B cell (primary cell): ENCODE measurements around the gene SHISAL2A. TPM values are rescaled to one million over a fixed set of nuclear protein-coding genes. Genes with fewer than 3 reads are reported as not detected.

Experiments used
- ATAC-seq: fragments of 200-7000 bp; cut with Tn5 transposase; one replicate; pipeline ENCODE4 v1.10.0; 2021; ENCODE audit warnings: low read depth, mild to moderate bottlenecking, moderate number of reproducible peaks, moderate library complexity
- CTCF ChIA-PET: fragments of 350-600 bp; sonication (Branson Sonifier 250); formaldehyde crosslinking; loops from one replicate; lab custom pipeline; 2021; ENCODE audit warnings: antibody characterized with exemption, inconsistent platforms; lab: Charles Lee
- POLR2A ChIA-PET: fragments of 350-600 bp; sonication (Branson Sonifier 250); formaldehyde crosslinking; loops from one replicate; lab custom pipeline; 2021; ENCODE audit warnings: antibody characterized with exemption; lab: Charles Lee
- DNase-seq: peaks from one replicate; pipeline ENCODE4 v3.0.0; 2013
- H2AFZ ChIP-seq: 2 replicates; pipeline ENCODE4 v1.6.1; 2012; ENCODE audit warnings: mild to moderate bottlenecking, low read depth, low read length; ENCODE audit not compliant: insufficient read depth, poor library complexity, severe bottlenecking
- H3K27ac ChIP-seq, 2 donors: 1 replicate in 1 of 2; 2 replicates in 1 of 2; pipeline ENCODE4 v1.5.1; 2012 to 2013; ENCODE audit warnings: low read length in 2 of 2, mild to moderate bottlenecking in 2 of 2, moderate library complexity in 1 of 2
- H3K27me3 ChIP-seq, 4 experiments: fragments of 200-600 bp in 1 of 4; sonication (generic) in 1 of 4; replicated peaks in 1 of 4; 1 replicate in 2 of 4; 2 replicates in 2 of 4; pipeline versions ENCODE4 v1.6.1 to v1.7.0; 2013 to 2016; ENCODE audit warnings: low read length in 3 of 4, mild to moderate bottlenecking in 2 of 4, mixed read lengths in 1 of 4, moderate library complexity in 1 of 4; ENCODE audit not compliant: insufficient read depth in 4 of 4, control insufficient read depth in 3 of 4; ENCODE audit errors: control extremely low read depth in 1 of 4
- H3K36me3 ChIP-seq, 2 experiments: replicated peaks in 1 of 2; 1 replicate in 1 of 2; 2 replicates in 1 of 2; pipeline versions ENCODE4 v1.6.1 to v1.7.1; 2013; ENCODE audit warnings: low read length in 1 of 2; ENCODE audit not compliant: insufficient read depth in 2 of 2, control insufficient read depth in 1 of 2; ENCODE audit errors: control extremely low read depth in 1 of 2, extremely low read depth in 1 of 2
- H3K4me1 ChIP-seq, 2 donors: fragments of 200-600 bp in 1 of 2; sonication (generic) in 1 of 2; 1 replicate in 1 of 2; 2 replicates in 1 of 2; pipeline versions ENCODE4 v1.5.1 to v1.6.1; 2013 to 2017; ENCODE audit warnings: low read length in 2 of 2; ENCODE audit not compliant: control insufficient read depth in 2 of 2, insufficient read depth in 2 of 2
- H3K4me2 ChIP-seq: replicated peaks from 2 replicates; pipeline ENCODE3; 2012; ENCODE audit warnings: mild to moderate bottlenecking, low read depth, low read length; ENCODE audit not compliant: poor library complexity, severe bottlenecking
- H3K4me3 ChIP-seq, 5 experiments: fragments of 200-600 bp in 1 of 5; sonication (generic) in 1 of 5; 1 replicate in 3 of 5; 2 replicates in 2 of 5; pipeline versions ENCODE4 v1.5.1 to v1.7.0; 2011 to 2016; ENCODE audit warnings: low read length in 4 of 5, mild to moderate bottlenecking in 4 of 5, low read depth in 2 of 5, control low read depth in 1 of 5, moderate library complexity in 1 of 5; ENCODE audit not compliant: insufficient read depth in 1 of 5; ENCODE audit errors: control extremely low read depth in 1 of 5, extremely low read depth in 1 of 5
- H3K79me2 ChIP-seq: fragments of 200-600 bp; sonication (generic); one replicate; pipeline ENCODE4 v1.6.0; 2016; ENCODE audit warnings: low read length; ENCODE audit not compliant: control insufficient read depth, insufficient read depth
- H3K9ac ChIP-seq: fragments of 200-600 bp; sonication (generic); 2 replicates; pipeline ENCODE4 v1.6.1; 2017; ENCODE audit warnings: mild to moderate bottlenecking, low read length, moderate library complexity
- H3K9me3 ChIP-seq, 3 donors: one replicate each; pipeline versions ENCODE4 v1.6.1 to v1.7.1; 2013; ENCODE audit warnings: low read length in 2 of 3; ENCODE audit not compliant: control insufficient read depth in 2 of 3, insufficient read depth in 1 of 3; ENCODE audit errors: control extremely low read depth in 1 of 3
- H4K20me1 ChIP-seq: 2 replicates; pipeline ENCODE4 v1.6.0; 2012; ENCODE audit warnings: mild to moderate bottlenecking, low read length; ENCODE audit not compliant: insufficient read depth, control insufficient read depth, poor library complexity, severe bottlenecking
- H3K27ac Mint-ChIP-seq: one replicate; pipeline ENCODE4 v1.8.0; 2021; ENCODE audit warnings: mixed read lengths
- H3K27me3 Mint-ChIP-seq: one replicate; pipeline ENCODE4 v1.8.0; 2021; ENCODE audit warnings: mixed read lengths
- H3K4me1 Mint-ChIP-seq: one replicate; pipeline ENCODE4 v1.8.0; 2021; ENCODE audit warnings: mixed read lengths
- H3K4me3 Mint-ChIP-seq: one replicate; pipeline ENCODE4 v1.8.0; 2021; ENCODE audit warnings: mixed read lengths
- H3K9me3 Mint-ChIP-seq: one replicate; pipeline ENCODE4 v1.8.0; 2022; ENCODE audit warnings: mixed read lengths; ENCODE audit not compliant: insufficient read depth
- EZH2 ChIP-seq: IDR thresholded peaks from 2 replicates; pipeline ENCODE4 v1.6.1; 2012; ENCODE audit warnings: borderline replicate concordance, low read depth, mild to moderate bottlenecking, moderate library complexity, low read length; ENCODE audit not compliant: insufficient read depth, poor library complexity, severe bottlenecking
- WGBS: methylation state at CpG from one replicate; pipeline ENCODE4 v1.1.5; 2013; ENCODE audit warnings: missing lambda C conversion rate; ENCODE audit not compliant: insufficient coverage; 5-methylcytosine and 5-hydroxymethylcytosine counted together
- intact Hi-C: fragments of 100-400 bp; cut with micrococcal nuclease; formaldehyde crosslinking; loops from one replicate; pipeline ENCODE4 v1.10.0; 2022
- polyA plus RNA-seq: library from polyadenylated mRNA; depleted of rRNA; stranded (reverse); fragments of >200 nt; gene quantifications from 2 replicates; pipeline ENCODE4 v1.2.3, GENCODE V29; 2012
- total RNA-seq, 2 donors: library from RNA; stranded (reverse); fragments of 120-200 nt in 1 of 2; gene quantifications; 1 replicate in 1 of 2; 2 replicates in 1 of 2; pipeline versions ENCODE4 v1.2.3 to v1.2.4, GENCODE V29; 2013 to 2022
- TF ChIP-seq, protein P1 (sequence below): fragments of 200-600 bp; IDR thresholded peaks from one replicate; pipeline ENCODE4 v1.8.0; 2022; ENCODE audit warnings: antibody characterized with exemption, mild to moderate bottlenecking

The SHISAL2A gene
- total and polyA plus RNA-seq, 2 donors (not counting 1 experiment from before 2014, with no cell fraction given), result 63.3 to 91.0 TPM

DNA sequence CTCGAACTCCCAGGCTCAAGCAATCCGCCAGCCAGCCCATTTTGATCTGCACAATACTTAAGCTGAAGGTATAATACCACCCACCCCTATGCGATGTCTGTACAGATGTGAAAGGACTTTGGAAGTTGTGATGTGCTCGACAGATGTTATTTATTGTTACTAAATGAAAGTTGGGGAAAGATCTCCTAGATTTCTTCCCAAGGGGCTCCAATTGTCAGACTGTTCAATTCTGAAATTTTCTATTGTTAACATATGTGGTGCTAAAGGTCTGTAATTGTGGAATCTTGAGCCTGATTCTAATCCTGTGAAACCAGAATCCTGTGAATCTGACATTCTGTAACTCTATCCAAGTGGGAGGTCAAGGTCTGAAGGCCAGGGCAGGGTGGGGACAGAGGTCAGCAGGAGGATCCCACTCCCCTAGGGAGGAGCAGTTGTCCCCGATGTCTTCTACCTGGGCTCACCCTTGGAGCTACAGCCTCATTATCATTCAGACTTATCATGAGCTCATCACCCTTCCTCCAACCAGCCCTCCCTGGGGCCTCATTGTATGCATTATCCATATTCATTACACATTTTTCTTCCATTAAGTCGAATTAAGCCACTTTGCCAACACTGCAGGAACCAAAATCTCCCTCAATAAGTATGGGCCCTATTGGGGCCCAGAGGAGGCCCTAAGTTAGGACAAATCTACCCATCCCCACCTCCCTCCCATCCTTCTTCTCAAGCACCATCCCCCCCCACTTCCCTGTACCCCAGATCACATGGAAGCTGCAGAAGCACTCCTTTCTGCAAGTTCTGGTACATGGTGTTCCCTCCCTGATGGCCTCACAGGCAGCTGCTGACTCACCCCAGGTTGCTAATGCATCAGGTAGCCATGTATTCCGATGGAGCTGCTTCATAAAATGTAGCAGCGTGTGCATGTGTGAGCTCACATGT, 32.3 kb downstream of the SHISAL2A start:
- Histone ChIP-seq H3K27me3 (no peaks in the 10 kb centered on the region), H3K9ac (no peak overlapping the region), H3K36me3 (peaks cover 0 to 46% of the 10 kb centered on the region in 2 experiments), H3K27ac (peak overlapping the region in 1 of 2 donors; percentile 28), H3K4me1 (peaks cover 4 to 8% of the 10 kb centered on the region in 2 donors), H2AFZ (no peak overlapping the region), H4K20me1 (no peaks in the 10 kb centered on the region), H3K79me2 (peaks cover 11% of the 10 kb centered on the region), H3K4me3 (no peak overlapping the region), H3K4me2 (no peak overlapping the region), H3K9me3 (no peaks in the 10 kb centered on the region)
- no peaks in the 10 kb centered on the region for H3K27me3 Mint-ChIP-seq
- TF ChIP-seq, protein P1, sequence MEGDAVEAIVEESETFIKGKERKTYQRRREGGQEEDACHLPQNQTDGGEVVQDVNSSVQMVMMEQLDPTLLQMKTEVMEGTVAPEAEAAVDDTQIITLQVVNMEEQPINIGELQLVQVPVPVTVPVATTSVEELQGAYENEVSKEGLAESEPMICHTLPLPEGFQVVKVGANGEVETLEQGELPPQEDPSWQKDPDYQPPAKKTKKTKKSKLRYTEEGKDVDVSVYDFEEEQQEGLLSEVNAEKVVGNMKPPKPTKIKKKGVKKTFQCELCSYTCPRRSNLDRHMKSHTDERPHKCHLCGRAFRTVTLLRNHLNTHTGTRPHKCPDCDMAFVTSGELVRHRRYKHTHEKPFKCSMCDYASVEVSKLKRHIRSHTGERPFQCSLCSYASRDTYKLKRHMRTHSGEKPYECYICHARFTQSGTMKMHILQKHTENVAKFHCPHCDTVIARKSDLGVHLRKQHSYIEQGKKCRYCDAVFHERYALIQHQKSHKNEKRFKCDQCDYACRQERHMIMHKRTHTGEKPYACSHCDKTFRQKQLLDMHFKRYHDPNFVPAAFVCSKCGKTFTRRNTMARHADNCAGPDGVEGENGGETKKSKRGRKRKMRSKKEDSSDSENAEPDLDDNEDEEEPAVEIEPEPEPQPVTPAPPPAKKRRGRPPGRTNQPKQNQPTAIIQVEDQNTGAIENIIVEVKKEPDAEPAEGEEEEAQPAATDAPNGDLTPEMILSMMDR, result no peak
- no peak for TF ChIP-seq EZH2
- ATAC-seq, result no peak
- CTCF ChIA-PET, result interaction anchor here (0.5 to 3.8 kb wide), 17 partner anchors 9 to 538 kb away, joined by 3 to 42 read pairs (median 4); partner anchors contain the start of genes SHISAL2A and TUT4
- H3K4me3 Mint-ChIP-seq, result no peak overlapping the region
- POLR2A ChIA-PET, result interaction anchor here (0.7 to 2.3 kb wide), 5 partner anchors 28 to 172 kb away, joined by 3 to 9 read pairs (median 7); partner anchors contain the start of genes SHISAL2A and TUT4
- no peak for DNase-seq
- intact Hi-C loops, result loop anchor here (5.0 kb wide), 1 partner anchor 63 kb away; the partner anchor contains the start of gene GPX7
- H3K27ac Mint-ChIP-seq, result peak overlapping the region; percentile 74
- 100% methylated on average over 3 of the region's 8 CpGs for WGBS
- peaks cover 21% of the 10 kb centered on the region for H3K4me1 Mint-ChIP-seq
- no peaks in the 10 kb centered on the region for H3K9me3 Mint-ChIP-seq
